Pulmonary artery endothelial cell (primary cell): ENCODE data around the gene ZNF695. TPM values are rescaled to one million over a fixed set of nuclear protein-coding genes. Genes with fewer than 3 reads are reported as not detected.
A peak's percentile ranks its signal among the peaks of the same experiment; 100 is the strongest.

Experiments used
- DNase-seq: peaks from one replicate; pipeline ENCODE4 v3.0.0-alpha.2; 2011; ENCODE audit warnings: low read depth, low spot score
- total RNA-seq: library from RNA; depleted of rRNA; stranded (reverse); fragments of >200 nt; gene quantifications from 2 replicates; pipeline ENCODE4 v1.2.3, GENCODE V29; 2014

ZNF695 gene
- total RNA-seq, 1 donor from 2014 or later = 1.7 TPM

DNA sequence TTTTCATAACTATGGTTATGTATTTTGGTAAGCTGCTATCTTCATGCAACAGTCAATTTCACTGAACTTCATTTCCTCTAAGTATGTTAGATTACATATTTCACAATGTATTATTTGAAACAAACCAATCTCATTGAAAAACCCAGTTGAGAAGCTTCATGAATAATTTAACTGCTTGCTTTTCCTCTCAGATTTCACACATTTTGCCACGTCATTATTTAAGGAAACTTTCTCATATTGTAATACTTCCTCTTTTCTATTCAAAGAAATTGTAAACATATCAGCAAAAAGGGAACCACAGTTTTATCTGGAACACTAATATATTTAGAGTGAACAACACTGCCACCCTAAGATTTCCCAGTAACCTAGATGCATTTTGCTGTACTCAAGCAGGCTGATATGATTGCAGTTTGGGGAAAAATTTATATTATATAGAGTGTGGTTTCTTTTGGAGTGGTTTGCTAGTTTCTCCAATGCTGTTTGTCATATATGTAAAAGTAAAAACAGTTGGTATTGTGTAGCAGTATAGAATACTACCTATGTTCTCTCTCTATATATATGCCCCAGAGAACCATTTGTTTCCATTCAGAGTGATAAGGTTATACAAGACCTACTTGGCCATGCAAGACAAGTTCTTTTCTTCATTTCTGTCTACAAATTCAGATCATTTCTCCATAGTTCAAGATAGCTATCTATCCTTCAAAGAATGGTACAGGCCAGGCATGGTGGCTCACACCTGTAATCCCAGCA is 47.7 kb downstream of the ZNF695 start:
- DNase-seq = peak; percentile 32

DNA sequence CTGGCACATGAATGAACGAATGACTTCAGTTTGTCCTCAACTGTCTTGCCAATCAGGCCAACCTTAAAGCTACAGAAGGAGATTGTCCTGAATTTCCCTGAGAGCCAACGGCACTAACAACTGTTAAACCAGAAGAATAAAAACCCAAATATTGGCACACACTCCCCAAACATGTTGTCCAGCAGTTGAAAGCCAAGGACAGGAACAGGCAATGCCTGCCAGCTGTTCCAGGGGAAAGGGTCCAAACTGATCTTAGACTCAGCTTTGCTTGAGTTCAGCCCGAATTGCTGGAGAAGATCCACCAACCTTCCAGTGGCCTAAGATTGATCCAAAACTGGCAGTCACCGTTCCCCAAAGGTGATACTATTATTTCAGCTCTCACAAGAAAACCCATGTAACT is 53.7 kb downstream of the ZNF695 start:
- DNase-seq = no peak

DNA sequence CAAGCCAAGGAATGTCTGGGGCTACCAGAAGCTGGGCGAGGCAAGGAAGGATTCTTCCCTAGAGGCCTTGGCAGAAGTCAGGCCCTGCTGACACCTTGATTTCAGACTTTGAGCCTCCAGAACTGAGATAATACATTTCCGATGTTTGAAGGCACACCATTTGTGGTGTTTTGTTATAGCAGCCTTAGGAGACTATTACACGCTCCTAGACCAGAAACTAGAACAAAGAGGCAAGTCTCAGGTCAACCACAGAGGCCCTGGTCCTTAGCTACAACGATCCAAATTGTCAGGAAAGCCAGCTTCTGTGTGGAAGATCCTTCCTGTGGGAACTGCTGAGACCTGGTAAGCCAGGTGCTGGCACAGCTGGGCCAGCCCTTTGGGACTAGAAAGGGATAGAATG is 56.4 kb downstream of the ZNF695 start:
- DNase-seq = no peak

DNA sequence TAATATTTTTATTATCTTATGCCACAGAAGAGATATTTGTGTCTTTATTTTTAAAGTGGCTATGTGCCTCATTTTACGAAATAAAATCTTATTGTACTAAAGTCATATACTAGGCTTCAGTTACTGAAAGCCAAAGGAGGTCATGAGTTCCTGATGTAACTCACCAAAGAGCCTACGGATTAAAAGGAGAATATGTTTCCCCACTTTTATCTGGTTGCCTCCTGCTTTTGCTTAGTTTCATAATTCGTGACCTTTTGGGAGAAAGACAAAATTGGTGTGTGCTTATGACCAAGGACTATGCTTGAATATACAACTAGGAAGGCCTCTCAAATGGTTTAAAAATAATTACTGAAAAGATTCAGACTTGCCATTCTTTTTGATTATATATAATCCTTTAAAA is 57.9 kb downstream of the ZNF695 start:
- no peak for DNase-seq

DNA sequence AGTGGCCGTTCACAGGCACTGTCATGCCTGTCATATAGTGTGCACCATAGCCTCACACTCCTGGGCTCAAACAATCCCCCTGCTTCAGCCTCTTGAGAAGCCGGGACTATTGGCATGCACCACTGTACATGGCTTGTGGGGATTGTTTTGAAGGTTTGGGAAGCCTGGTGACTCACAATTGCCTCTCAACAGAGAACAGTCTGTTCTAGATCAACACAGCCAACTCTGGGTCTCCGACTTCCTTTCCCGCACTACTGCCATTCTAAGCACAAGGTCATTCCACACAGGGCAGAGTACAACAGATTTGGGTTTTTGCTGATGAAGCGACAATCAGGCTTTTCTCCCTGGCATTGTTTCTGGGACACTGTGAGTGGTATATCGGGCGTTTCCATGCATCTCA is 60.6 kb downstream of the ZNF695 start:
- peak; percentile 81 for DNase-seq

DNA sequence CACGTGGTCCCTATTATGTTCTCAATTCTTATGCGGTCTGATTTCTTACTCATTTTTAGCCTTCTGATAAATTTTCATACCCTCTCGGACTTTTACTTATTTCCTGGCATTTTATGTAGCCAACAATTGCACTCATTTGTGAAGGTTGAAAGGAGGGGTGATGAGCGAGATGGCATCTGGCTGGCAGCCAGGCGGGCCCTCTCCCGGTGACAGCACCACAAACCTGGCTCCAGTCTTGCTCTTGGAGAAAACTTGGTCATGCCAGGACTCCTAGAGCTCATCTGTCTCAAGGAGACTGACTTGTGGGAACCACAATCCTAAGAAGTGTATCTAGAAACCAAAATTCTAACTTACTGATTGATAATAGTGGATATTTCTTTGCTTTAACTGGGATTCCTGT is 61.5 kb downstream of the ZNF695 start:
- no peak for DNase-seq

Other genes starting within 250 kb of the ZNF695 start
- 26.1 and 38.2 TPM in 2 replicates for gene AHCTF1, start 76.1 kb downstream of the ZNF695 start, total RNA-seq
- gene ZNF670, start 70.8 kb upstream of the ZNF695 start, total RNA-seq = 6.2 TPM in 2 replicates
- 7.7 and 10.4 TPM in 2 replicates for gene ZNF669, start 96.3 kb upstream of the ZNF695 start, total RNA-seq
- 50.2 and 68.5 TPM in 2 replicates for gene ZNF124, start 164.0 kb upstream of the ZNF695 start, total RNA-seq
- not detected in 2 replicates for gene VN1R5, start 248.0 kb upstream of the ZNF695 start, total RNA-seq